ENCODE data around the gene CLTRN.
A peak's percentile ranks its signal among the peaks of the same experiment; 100 is the strongest.
"Not testable (repeated sequence)": the region's sequence is repeated elsewhere in the genome, so short reads cannot be mapped to it uniquely, and the experiment has no call there.

Gene CLTRN

DNA sequence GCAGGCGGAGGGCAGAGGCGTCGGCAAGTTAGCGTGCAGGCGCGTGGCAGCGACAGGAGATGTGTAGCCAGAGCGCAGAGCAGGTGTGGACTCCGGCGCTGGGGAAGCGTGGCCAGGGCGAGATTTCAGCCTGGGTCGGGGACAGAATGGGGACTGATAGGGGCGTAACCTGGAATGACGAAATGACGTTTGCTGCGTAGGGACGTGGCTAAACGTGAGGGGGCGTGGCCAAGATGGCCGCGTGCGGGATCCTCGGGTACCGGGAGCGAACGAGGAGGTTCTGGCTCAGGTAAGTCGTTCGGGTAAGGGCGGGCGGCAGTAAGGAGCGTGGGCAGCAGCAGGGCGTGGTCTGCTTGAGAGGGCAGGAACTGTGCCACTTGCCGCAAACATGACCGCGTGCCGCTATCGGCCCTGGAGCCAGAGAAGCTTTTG is 10.9 kb upstream of the CLTRN start:
- H3K27ac Mint-ChIP-seq = no peak overlapping the region
- H3K4me3 Mint-ChIP-seq = no peak overlapping the region
- H3K36me3 Mint-ChIP-seq (ENCODE audit: low read depth) = no peaks in the 10 kb centered on the region
- peaks cover 11% of the 10 kb centered on the region for H3K4me1 Mint-ChIP-seq (ENCODE audit: low read depth)
- H3K27me3 Mint-ChIP-seq (ENCODE audit: low read depth) = peaks cover 4% of the 10 kb centered on the region
- no peaks in the 10 kb centered on the region for H3K9me3 Mint-ChIP-seq

DNA sequence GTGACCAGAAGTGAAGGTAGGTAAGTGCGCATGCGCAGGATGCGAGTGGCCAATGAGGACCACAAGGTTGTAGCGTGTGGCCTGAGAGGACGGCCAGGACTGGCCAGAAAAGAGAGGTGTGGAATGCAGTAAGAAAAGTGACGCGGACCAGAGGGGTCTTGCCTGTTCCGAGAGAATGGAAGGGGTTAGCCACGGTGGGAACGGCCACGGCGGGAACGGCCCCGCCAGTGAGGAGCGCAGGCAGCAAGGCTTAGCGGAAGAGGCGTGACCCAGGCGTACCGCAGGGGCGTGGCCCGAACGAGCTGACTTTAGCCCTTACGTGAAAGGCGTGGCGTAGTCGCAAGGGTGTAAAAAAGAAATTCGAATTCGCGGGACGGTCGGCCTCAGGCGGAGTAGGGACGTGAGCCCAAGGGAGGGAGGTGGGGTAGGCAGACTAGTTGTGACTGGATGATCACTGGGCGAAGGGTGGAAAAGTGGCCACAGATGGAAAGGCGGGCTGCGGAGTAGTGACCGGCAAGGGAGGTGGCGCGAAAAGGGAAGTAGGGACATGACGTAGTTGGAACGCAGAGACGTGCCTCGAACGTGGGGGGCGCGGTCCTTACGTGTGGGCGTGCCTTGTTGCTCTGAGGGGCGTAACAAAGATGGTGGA is 10.4 kb upstream of the CLTRN start:
- peaks cover 4% of the 10 kb centered on the region for H3K27me3 Mint-ChIP-seq (ENCODE audit: low read depth)
- H3K9me3 Mint-ChIP-seq = no peaks in the 10 kb centered on the region
- H3K27ac Mint-ChIP-seq = no peak overlapping the region
- H3K4me3 Mint-ChIP-seq = no peak overlapping the region
- no peaks in the 10 kb centered on the region for H3K36me3 Mint-ChIP-seq (ENCODE audit: low read depth)
- peaks cover 9% of the 10 kb centered on the region for H3K4me1 Mint-ChIP-seq (ENCODE audit: low read depth)

DNA sequence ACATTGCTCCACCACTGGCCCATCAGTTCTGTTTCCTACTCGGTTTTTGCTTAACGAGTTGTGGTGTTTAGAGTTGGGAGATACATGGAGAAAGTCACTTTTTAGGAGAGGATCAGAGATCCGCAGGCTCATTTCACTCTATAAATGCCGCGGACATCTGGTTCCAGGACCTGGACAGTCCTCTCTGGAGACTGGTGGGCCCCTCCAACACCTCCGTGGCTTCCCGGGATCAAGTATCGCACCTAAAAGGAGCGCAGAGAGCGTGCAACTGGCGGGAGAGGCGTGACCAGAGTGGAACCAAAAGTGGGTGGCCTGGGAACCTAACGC is 9.9 kb upstream of the CLTRN start:
- Mint-ChIP-seq H3K36me3 (ENCODE audit: low read depth) (no peaks in the 10 kb centered on the region), H3K9me3 (no peaks in the 10 kb centered on the region), H3K27ac (no peak overlapping the region), H3K4me3 (no peak overlapping the region), H3K27me3 (ENCODE audit: low read depth) (peaks cover 4% of the 10 kb centered on the region), H3K4me1 (ENCODE audit: low read depth) (peaks cover 9% of the 10 kb centered on the region)

DNA sequence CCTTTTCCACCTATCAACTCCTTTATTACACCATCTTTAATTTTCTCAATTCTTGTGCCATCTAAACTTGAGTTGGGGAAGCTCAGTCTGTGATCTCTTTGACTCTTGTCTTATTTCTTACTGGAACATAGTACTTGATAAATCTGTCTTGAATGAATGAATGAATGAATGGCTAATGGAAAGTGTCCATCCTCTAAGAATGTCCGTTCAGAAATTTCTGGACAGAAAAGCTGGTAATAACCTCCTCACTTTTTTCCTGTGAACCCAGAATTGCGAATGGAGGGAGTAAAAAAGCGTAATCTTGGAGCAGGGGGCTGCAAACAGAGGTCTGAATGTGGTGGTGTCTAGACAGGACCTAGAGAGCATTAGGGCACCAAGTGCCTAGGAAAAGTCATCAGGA is 9.4 kb upstream of the CLTRN start:
- no peak overlapping the region for H3K27ac Mint-ChIP-seq
- no peak overlapping the region for H3K4me3 Mint-ChIP-seq
- H3K4me1 Mint-ChIP-seq (ENCODE audit: low read depth) = peaks cover 9% of the 10 kb centered on the region
- no peaks in the 10 kb centered on the region for H3K36me3 Mint-ChIP-seq (ENCODE audit: low read depth)
- H3K9me3 Mint-ChIP-seq = no peaks in the 10 kb centered on the region
- H3K27me3 Mint-ChIP-seq (ENCODE audit: low read depth) = peaks cover 4% of the 10 kb centered on the region

DNA sequence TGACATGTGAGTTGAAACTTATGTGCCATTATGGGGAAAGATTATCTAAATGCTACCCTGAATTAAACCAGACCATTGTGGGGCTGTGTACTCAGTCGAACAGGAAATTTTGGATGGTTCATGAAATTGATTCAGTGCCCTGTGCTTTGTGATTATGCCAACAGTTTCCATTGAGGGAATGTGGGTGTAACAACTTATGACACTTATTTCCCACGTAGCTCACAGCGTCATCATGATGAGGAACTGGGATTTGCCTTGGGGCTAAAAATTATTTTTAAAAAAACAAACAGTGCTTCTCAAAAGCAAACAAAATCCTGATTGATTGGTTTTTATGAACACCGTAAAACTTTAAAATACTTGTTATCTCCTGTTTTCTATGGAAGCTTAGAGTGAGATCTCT is 8.3 kb upstream of the CLTRN start:
- Mint-ChIP-seq H3K27ac (no peak overlapping the region), H3K4me3 (no peak overlapping the region), H3K4me1 (ENCODE audit: low read depth) (peaks cover 9% of the 10 kb centered on the region), H3K9me3 (no peaks in the 10 kb centered on the region), H3K36me3 (ENCODE audit: low read depth) (no peaks in the 10 kb centered on the region), H3K27me3 (ENCODE audit: low read depth) (peaks cover 4% of the 10 kb centered on the region)

DNA sequence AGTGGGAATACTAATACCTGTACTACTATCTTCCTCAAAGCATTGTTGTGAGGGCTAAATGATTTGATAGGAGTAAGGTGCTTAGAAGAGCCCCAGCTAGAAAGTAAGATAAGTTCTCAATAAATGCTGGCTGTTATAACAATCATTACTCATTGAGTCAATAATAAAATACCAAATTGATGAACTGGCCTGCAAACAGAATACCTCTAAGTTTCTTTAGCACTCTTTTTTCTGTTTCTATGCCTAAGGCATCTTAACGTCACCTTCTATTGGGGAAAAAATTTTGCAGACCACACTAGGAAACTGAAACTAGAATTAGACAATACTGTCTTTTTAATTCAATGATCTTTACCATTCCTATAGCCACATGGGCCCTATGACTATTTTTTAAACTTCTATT is 1.2 kb downstream of the CLTRN start:
- Mint-ChIP-seq H3K4me1 (ENCODE audit: low read depth) (no peaks in the 10 kb centered on the region), H3K36me3 (ENCODE audit: low read depth) (no peaks in the 10 kb centered on the region), H3K27me3 (ENCODE audit: low read depth) (peaks cover 15% of the 10 kb centered on the region), H3K9me3 (no peaks in the 10 kb centered on the region), H3K27ac (no peak overlapping the region), H3K4me3 (no peak overlapping the region)

DNA sequence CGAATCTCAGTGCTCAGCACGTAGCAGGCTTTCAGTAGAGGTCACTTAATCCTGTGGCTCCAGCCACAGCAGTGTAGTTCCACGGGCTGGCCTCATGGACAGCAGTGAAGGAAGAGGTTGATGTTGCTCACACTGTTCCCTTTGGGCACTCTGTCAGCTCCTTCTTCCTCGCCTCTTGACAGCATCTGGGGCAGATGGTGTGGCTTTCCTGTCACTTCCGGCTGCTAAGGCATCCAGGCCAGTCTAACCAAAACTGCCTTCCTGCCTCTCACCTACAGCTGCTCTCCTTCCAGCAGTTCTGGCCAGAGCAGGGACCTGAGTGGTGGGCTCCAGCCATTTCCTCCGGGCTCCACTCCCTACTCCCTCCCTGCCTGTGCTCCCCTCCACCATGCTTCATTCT is 9.8 kb downstream of the CLTRN start:
- H3K4me1 Mint-ChIP-seq (ENCODE audit: low read depth) = not testable (repeated sequence)

DNA sequence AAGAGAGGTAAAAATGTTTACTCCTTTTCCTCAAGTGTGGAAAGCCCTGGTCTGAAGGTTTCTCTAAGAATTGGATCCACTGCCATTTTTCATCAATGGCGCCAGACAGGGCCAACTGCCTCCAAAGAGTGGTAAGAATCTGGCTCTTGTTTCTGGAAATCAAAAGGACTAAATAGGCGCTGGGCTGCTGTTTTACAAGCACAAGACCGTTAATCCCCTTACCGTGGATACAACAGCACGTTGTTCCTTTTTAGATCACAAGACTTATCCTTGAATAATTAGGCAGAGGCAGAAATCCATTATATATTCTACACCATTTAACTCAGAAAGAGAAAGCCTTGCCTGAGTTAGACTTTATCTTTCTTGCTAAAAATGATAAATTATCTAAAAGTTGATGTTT is 10.6 kb downstream of the CLTRN start:
- Mint-ChIP-seq H3K27me3 (ENCODE audit: low read depth) (peaks cover 2% of the 10 kb centered on the region), H3K4me1 (ENCODE audit: low read depth) (no peaks in the 10 kb centered on the region), H3K4me3 (no peak overlapping the region), H3K36me3 (ENCODE audit: low read depth) (no peaks in the 10 kb centered on the region), H3K27ac (no peak overlapping the region), H3K9me3 (no peaks in the 10 kb centered on the region)

More for the DNA sequence above, 9.8 kb downstream of the CLTRN start:
- not testable (repeated sequence) for H3K9me3 Mint-ChIP-seq; H3K36me3 Mint-ChIP-seq (ENCODE audit: low read depth); H3K27me3 Mint-ChIP-seq (ENCODE audit: low read depth); H3K27ac Mint-ChIP-seq; H3K4me3 Mint-ChIP-seq

DNA sequence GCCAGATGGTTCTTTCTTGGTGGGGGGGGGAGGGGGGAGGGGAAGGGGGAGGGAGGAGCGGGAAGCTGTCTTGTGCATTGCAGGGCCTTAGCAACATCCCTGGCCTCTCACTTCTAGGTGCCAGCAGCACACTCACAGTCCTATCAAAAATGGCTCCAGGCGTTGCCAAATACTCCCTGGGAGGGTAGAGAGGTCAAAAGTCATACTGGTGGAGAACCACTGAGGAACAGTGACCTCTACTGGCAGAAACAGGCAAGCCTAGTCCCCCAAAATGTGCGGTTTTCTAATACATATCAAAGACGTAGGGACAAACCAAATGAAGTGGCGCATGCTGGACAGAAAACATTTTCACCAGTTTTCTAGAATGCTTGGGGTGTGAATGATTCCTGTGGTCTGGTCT is 17.1 kb downstream of the CLTRN start:
- not testable (repeated sequence) for H3K9me3 Mint-ChIP-seq; H3K27ac Mint-ChIP-seq; H3K27me3 Mint-ChIP-seq (ENCODE audit: low read depth); H3K4me3 Mint-ChIP-seq; H3K36me3 Mint-ChIP-seq (ENCODE audit: low read depth)
- H3K4me1 Mint-ChIP-seq (ENCODE audit: low read depth) = peaks cover 11% of the 10 kb centered on the region

DNA sequence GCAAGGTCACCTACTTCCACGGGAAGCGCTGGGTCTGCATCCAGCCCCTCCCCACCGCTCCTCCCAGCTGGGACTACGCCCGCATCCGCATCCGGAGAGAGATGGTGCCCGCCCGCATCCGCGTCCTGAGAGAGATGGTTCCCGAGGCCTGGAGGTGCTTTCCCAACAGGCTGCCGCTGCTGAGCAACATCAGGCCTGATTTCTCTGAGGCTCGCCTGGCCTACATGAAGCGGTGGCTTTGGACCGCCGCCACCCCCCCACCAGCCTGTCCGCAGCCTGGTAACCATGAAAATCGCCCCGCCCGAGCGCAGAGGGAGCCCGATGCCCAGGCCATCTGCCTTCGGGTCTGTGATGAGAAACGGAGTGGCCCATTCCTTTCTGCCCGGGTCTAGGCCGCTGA is 18.1 kb downstream of the CLTRN start:
- Mint-ChIP-seq H3K27ac (no peak overlapping the region), H3K36me3 (ENCODE audit: low read depth) (no peaks in the 10 kb centered on the region), H3K9me3 (no peaks in the 10 kb centered on the region), H3K4me1 (ENCODE audit: low read depth) (peaks cover 11% of the 10 kb centered on the region), H3K27me3 (ENCODE audit: low read depth) (peaks cover 3% of the 10 kb centered on the region), H3K4me3 (no peak overlapping the region)

DNA sequence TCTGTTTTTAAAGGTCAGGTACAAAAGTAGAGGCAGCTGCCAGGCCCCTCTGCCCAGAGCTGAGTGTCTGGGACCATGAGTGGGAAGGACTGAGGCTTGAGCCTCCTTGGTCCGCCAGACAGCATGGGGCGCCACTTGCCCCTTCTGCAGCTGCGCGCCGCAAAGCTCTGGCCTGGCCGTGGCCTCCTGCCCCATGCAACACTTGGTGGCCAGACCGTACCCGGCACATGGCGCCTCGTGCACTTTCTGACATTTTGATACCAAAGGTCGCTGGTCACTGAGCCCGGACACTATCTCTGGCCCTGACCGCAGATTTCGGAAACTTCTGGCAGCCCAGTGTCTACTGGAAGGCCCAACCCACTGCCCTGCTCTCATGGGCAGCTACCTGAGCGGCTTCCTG is 18.6 kb downstream of the CLTRN start:
- Mint-ChIP-seq H3K27ac (no peak overlapping the region), H3K27me3 (ENCODE audit: low read depth) (peaks cover 3% of the 10 kb centered on the region), H3K4me3 (no peak overlapping the region), H3K9me3 (no peaks in the 10 kb centered on the region), H3K4me1 (ENCODE audit: low read depth) (peaks cover 11% of the 10 kb centered on the region), H3K36me3 (ENCODE audit: low read depth) (no peaks in the 10 kb centered on the region)

DNA sequence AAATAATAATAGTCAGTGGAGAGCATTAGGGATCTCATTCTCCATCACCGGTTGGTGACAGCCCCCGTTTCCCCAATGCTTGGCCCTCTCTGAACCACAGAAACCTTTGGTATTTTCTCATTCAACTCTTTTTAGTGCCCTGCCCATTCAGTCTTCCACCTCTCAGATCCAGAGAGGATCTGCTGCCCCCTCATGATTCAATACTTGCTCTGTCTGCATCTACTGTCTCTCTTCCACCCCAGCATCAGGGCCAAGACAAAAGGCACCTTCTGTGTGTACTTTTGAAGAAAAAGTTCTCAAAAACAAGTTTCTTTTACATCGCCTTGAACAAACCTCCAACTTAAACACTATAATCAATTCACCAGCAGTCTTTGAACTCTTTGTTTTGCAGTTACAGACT is 19.3 kb downstream of the CLTRN start:
- Mint-ChIP-seq H3K27me3 (ENCODE audit: low read depth) (peaks cover 3% of the 10 kb centered on the region), H3K9me3 (no peaks in the 10 kb centered on the region), H3K36me3 (ENCODE audit: low read depth) (no peaks in the 10 kb centered on the region), H3K4me1 (ENCODE audit: low read depth) (peaks cover 11% of the 10 kb centered on the region), H3K4me3 (no peak overlapping the region), H3K27ac (no peak overlapping the region)

DNA sequence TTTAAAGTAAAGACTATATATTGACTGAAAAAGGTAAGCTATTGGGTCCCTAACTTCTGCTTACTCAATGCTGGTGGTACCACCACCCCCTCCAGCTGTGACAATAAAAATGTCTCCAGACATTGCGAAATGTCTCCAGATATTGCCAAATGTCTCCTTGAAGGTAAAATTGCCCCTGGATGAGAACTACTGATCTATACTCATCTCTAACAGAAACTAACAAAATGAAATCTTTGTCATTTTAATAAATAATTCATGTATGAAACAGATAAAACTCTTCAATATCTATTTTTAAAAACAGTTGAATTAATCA is 20.1 kb downstream of the CLTRN start:
- Mint-ChIP-seq H3K36me3 (ENCODE audit: low read depth) (no peaks in the 10 kb centered on the region), H3K27me3 (ENCODE audit: low read depth) (peaks cover 3% of the 10 kb centered on the region), H3K27ac (no peak overlapping the region), H3K4me3 (no peak overlapping the region), H3K4me1 (ENCODE audit: low read depth) (peaks cover 11% of the 10 kb centered on the region), H3K9me3 (no peaks in the 10 kb centered on the region)

DNA sequence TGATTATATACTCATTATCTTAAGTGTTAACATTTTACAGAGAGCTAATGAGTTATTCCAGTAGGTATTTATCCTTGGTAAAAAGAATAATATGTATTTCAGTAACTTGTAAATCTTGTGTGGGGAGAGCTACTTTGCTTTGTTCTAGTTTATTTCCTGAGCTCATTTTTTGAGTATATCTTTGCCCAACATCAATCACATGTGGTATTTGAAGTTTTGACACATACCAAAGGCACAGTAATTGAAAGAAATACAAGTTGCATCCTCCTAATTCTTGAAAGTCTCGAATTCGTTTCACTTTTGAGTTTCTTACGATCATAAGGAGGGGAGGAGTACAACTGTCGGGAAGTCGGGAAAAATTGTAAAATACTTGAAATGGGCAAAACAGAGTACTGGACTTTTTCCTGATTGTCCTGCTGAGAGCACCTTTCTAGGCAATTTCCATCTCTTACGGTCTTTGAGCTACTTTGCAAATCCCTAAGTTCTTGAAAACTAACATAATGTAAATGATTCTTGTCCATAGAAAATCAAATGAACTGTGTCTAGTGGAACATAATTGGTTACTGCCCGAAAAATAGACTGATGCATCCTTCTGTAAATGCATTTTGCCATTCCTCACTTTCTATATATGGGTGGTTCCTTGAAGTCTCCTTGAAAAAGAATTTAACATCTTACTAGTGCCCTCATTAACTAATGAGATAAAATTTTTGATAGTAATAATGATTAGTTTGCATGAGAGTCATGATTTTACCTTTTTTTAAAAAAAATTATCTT is 20.6 kb downstream of the CLTRN start:
- H3K36me3 Mint-ChIP-seq (ENCODE audit: low read depth) = no peaks in the 10 kb centered on the region
- peaks cover 11% of the 10 kb centered on the region for H3K4me1 Mint-ChIP-seq (ENCODE audit: low read depth)
- no peaks in the 10 kb centered on the region for H3K9me3 Mint-ChIP-seq
- no peak overlapping the region for H3K27ac Mint-ChIP-seq
- peaks cover 3% of the 10 kb centered on the region for H3K27me3 Mint-ChIP-seq (ENCODE audit: low read depth)
- peak overlapping the region; percentile 23 for H3K4me3 Mint-ChIP-seq

DNA sequence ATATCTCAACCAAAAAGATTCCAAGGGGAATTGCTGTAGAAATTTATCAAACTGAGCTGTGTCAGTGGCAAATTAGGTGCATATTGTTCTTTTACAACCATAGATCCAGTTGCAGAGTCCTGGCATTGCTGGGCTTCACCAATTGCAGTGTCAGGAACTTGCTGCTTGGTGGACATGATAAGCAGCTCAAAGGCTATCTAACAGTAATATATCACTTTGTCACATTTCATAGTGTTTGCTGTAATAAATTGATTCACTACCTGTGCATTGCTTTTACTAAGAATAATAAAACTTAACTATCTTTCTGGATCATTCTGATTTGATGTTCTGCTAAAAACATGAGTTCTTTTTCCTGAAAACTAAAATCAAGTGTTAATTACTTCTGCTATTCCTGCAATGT is 33.0 kb downstream of the CLTRN start:
- no peaks in the 10 kb centered on the region for H3K9me3 Mint-ChIP-seq
- H3K4me1 Mint-ChIP-seq (ENCODE audit: low read depth) = no peaks in the 10 kb centered on the region
- no peak overlapping the region for H3K27ac Mint-ChIP-seq
- H3K36me3 Mint-ChIP-seq (ENCODE audit: low read depth) = no peaks in the 10 kb centered on the region
- no peak overlapping the region for H3K4me3 Mint-ChIP-seq
- H3K27me3 Mint-ChIP-seq (ENCODE audit: low read depth) = peaks cover 3% of the 10 kb centered on the region

DNA sequence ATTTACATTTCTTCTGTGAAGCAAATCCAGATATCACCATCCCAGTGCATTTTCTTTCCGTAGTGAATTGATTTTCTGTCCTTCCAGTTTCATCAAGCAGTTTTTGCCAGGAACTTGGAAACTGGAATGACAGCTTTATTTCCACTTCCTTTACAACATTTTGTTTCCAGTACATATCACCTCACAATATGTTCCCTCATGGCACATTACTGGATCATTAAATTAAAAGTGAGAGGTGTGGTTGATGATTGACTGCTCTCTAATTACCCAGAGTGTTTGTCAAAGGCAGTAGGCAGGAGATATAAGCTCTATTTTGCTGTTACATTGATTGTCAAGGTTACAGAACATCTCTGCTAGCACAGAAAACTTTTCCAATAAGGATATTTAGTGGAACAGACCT is 41.6 kb downstream of the CLTRN start:
- Mint-ChIP-seq H3K27me3 (ENCODE audit: low read depth) (no peaks in the 10 kb centered on the region), H3K27ac (no peak overlapping the region), H3K36me3 (ENCODE audit: low read depth) (no peaks in the 10 kb centered on the region), H3K4me3 (no peak overlapping the region), H3K4me1 (ENCODE audit: low read depth) (no peaks in the 10 kb centered on the region), H3K9me3 (no peaks in the 10 kb centered on the region)
